ENCODE measurements around the gene KIAA0232.
"Not testable (repeated sequence)": the region's sequence is repeated elsewhere in the genome, so short reads cannot be mapped to it uniquely, and the experiment has no call there.

Gene KIAA0232

GRCh38 chr4:6887591-6888371 is 105.3 kb downstream of the KIAA0232 start:
- no peak overlapping the region for H3K4me3 ChIP-seq (ENCODE audit: low read depth, low read length)
- no peak for DNase-seq (ENCODE audit: low read depth)
- TF ChIP-seq, protein P1, sequence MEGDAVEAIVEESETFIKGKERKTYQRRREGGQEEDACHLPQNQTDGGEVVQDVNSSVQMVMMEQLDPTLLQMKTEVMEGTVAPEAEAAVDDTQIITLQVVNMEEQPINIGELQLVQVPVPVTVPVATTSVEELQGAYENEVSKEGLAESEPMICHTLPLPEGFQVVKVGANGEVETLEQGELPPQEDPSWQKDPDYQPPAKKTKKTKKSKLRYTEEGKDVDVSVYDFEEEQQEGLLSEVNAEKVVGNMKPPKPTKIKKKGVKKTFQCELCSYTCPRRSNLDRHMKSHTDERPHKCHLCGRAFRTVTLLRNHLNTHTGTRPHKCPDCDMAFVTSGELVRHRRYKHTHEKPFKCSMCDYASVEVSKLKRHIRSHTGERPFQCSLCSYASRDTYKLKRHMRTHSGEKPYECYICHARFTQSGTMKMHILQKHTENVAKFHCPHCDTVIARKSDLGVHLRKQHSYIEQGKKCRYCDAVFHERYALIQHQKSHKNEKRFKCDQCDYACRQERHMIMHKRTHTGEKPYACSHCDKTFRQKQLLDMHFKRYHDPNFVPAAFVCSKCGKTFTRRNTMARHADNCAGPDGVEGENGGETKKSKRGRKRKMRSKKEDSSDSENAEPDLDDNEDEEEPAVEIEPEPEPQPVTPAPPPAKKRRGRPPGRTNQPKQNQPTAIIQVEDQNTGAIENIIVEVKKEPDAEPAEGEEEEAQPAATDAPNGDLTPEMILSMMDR (IDR thresholded peaks at IDR 0.05; ENCODE audit: low read depth, low read length, missing control alignments) = no peak
- in situ Hi-C loops (cut with HindIII; ENCODE audit: low sequenced_read_pairs) = no loop called here

- TF ChIP-seq, protein P1 (IDR thresholded peaks at IDR 0.05; ENCODE audit: low read depth, low read length, missing control alignments) = no peak
- no peak overlapping the region for H3K4me3 ChIP-seq (ENCODE audit: low read depth, low read length)
- no peak for DNase-seq (ENCODE audit: low read depth)
- in situ Hi-C loops (cut with HindIII; ENCODE audit: low sequenced_read_pairs) = no loop called here
Measured at GRCh38 chr4:6888506-6889071, 106.1 kb downstream of the KIAA0232 start.

DNA sequence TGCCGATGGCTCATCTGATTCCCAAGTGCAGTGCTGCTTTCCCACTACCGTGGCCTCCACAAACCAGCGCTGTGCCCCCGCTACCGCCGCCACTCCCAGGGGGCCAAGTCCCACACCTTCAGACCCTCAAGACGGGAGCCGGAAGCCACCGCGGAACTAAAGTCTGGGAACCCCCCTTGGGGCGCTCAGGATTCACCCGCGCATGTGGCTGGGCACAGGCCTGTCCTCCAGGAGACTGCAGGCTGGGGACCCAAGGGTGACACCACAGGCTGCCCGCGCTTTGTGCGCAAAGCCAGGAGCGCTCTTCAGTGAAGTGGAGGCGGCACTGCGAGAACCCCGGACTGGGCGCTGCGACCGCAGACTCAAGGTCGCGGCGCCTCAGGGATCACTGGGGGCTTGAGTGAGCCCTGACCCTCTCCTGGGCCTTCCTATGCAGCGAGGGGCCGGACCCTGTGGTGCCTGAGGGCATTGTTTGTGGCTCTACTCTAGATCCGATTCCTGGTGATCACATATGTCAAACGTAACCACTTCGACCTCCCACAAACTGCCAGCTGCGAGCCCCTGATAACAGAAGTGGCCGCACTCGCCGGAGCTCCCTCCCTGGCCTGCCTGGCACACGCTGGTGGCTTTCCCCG is 106.7 kb downstream of the KIAA0232 start:
- no peak overlapping the region for H3K4me3 ChIP-seq (ENCODE audit: low read depth, low read length)
- no peak for DNase-seq (ENCODE audit: low read depth)
- in situ Hi-C loops (cut with HindIII; ENCODE audit: low sequenced_read_pairs) = no loop called here
- TF ChIP-seq, protein P1 (IDR thresholded peaks at IDR 0.05; ENCODE audit: low read depth, low read length, missing control alignments) = no peak

DNA sequence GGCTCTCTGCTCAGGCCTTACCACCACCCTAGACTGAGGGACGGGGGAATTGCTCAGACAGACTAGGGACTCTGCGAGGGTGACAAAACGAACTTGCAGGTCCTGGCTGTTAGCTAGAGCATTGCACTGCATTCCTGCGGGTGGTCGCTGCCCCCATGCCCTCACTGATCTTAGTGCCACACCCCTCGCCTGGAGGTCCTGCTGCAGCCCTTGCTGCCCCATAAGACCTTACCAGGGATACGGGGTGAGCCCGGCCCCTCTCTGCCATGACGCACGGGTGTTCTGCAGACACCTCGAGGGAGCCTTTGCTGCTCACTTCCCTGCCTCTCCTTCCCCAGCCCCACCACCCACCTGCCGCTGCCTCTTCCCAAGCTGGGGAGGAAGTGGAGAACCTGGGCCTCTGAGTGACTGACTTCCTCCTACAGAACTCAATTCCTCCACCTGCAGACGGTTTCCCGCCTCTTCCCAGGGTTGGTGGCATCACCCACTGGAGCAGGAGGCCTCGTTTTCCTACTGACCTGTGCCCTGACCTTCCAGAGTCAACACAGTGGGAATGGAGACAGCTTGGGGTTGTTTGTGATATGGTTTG is 107.3 kb downstream of the KIAA0232 start:
- no peak for DNase-seq (ENCODE audit: low read depth)
- in situ Hi-C loops (cut with HindIII; ENCODE audit: low sequenced_read_pairs) = no loop called here
- H3K4me3 ChIP-seq (ENCODE audit: low read depth, low read length) = no peak overlapping the region
- TF ChIP-seq, protein P1 (IDR thresholded peaks at IDR 0.05; ENCODE audit: low read depth, low read length, missing control alignments) = no peak

- TF ChIP-seq, protein P1 (IDR thresholded peaks at IDR 0.05; ENCODE audit: low read depth, low read length, missing control alignments) = no peak
- no peak overlapping the region for H3K4me3 ChIP-seq (ENCODE audit: low read depth, low read length)
- no peak for DNase-seq (ENCODE audit: low read depth)
- in situ Hi-C loops (cut with HindIII; ENCODE audit: low sequenced_read_pairs) = no loop called here
Measured at GRCh38 chr4:6890358-6890757, 107.8 kb downstream of the KIAA0232 start.

DNA sequence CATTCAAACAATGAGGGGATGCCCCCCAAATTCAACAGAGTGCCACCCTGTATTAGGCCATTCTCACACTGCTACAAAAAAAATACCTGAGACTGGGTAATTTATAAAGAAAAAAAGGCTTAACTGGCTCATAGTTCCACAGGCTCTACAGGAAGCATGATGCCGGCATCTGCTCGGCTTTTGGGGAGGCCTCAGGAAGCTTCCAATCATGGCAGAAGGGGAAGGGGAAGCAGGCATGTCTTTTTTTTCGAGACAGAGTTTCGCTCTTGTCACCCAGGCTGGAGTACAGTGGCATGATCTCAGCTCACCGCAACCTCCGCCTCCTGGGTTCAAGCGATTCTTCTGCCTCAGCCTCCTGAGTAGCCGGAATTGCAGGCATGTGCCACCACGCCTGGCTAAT is 108.4 kb downstream of the KIAA0232 start:
- H3K4me3 ChIP-seq (ENCODE audit: low read depth, low read length); DNase-seq (ENCODE audit: low read depth); in situ Hi-C loops (cut with HindIII; ENCODE audit: low sequenced_read_pairs): not testable (repeated sequence)

Data from astrocyte of the cerebellum (primary cell).